ENCODE results near the gene ZDHHC13. TPM values are rescaled to one million over a fixed set of nuclear protein-coding genes. Genes with fewer than 3 reads are reported as not detected.

ZDHHC13 gene
- total RNA-seq, 1 donor from 2014 or later, result 23.4 TPM

DNA sequence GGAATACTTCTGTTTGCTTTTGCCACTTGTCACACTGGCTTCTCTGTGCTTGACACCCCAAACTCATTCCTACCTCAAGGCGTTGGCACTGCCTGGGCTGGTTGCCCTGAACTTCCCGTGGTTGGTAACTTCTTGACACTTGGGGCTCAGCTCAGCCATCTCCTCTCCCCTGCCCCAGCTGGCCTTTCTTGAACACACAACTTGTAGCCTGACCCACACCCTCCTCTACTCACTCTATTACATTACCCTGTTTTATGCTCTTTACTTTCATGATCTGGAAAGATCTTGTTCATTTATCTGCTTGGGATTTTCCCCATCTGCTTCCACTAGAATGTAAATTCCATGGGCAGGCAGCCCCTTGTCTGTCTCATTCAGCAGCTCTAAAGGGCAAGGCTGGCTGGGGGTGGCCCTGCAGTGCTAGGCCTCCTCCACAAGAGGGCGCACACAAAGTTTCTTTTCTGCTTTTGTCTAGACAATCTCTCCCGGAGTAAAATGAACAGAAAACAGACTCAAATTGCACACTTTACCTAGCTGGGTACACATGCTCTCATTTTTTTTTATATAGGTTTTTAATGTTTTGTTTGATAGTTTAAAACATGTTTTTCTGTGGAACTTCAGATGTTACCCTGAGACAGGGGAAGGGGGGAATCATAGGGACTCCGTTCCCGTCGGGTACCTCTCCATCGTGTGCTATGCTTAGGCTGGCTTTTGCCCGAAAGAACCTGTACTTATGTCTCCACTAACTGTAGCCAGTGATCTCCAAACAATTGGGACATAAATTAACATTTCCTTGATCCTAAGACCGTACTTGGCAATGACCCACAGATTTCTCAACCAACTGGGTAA is 40.0 kb upstream of the ZDHHC13 start:
- H3K4me1 Mint-ChIP-seq (ENCODE audit: low read depth), result peaks cover 11% of the 10 kb centered on the region
- H3K27me3 Mint-ChIP-seq, result peaks cover 6% of the 10 kb centered on the region

DNA sequence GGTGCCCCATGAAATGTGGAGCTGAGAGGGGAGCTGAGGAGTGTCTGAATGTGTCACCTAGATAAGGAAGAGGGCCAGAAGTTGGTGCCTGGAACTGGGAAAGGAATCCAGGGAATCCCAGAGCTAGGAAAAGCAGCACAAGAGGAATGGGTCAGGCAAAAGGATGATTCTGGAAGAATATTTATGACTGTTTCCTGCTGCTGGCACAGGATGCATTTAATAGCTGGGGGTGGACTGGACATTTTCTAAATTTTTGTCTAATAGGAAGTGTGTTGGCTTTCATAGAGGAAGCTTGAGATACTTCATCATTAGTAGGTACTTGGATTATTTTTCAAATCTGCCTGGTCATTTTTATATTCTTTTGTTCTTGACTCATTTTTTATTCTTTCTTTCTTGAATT is 39.0 kb upstream of the ZDHHC13 start:
- no peak overlapping the region for H3K27ac Mint-ChIP-seq
- H3K36me3 Mint-ChIP-seq (ENCODE audit: insufficient read depth), result no peaks in the 10 kb centered on the region
- H3K9me3 Mint-ChIP-seq (ENCODE audit: low read depth), result no peaks in the 10 kb centered on the region

More for the DNA sequence above, 40.0 kb upstream of the ZDHHC13 start:
- Mint-ChIP-seq H3K36me3 (ENCODE audit: insufficient read depth) (no peaks in the 10 kb centered on the region), H3K4me3 (ENCODE audit: low read depth) (no peak overlapping the region), H3K27ac (no peak overlapping the region), H3K9me3 (ENCODE audit: low read depth) (no peaks in the 10 kb centered on the region)
- peak; percentile 67 for DNase-seq (ENCODE audit: low spot score, unreplicated experiment)
- TF ChIP-seq, protein P1, sequence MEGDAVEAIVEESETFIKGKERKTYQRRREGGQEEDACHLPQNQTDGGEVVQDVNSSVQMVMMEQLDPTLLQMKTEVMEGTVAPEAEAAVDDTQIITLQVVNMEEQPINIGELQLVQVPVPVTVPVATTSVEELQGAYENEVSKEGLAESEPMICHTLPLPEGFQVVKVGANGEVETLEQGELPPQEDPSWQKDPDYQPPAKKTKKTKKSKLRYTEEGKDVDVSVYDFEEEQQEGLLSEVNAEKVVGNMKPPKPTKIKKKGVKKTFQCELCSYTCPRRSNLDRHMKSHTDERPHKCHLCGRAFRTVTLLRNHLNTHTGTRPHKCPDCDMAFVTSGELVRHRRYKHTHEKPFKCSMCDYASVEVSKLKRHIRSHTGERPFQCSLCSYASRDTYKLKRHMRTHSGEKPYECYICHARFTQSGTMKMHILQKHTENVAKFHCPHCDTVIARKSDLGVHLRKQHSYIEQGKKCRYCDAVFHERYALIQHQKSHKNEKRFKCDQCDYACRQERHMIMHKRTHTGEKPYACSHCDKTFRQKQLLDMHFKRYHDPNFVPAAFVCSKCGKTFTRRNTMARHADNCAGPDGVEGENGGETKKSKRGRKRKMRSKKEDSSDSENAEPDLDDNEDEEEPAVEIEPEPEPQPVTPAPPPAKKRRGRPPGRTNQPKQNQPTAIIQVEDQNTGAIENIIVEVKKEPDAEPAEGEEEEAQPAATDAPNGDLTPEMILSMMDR (IDR thresholded peaks at IDR 0.05; ENCODE audit: unreplicated experiment), result peak; percentile 98

DNA sequence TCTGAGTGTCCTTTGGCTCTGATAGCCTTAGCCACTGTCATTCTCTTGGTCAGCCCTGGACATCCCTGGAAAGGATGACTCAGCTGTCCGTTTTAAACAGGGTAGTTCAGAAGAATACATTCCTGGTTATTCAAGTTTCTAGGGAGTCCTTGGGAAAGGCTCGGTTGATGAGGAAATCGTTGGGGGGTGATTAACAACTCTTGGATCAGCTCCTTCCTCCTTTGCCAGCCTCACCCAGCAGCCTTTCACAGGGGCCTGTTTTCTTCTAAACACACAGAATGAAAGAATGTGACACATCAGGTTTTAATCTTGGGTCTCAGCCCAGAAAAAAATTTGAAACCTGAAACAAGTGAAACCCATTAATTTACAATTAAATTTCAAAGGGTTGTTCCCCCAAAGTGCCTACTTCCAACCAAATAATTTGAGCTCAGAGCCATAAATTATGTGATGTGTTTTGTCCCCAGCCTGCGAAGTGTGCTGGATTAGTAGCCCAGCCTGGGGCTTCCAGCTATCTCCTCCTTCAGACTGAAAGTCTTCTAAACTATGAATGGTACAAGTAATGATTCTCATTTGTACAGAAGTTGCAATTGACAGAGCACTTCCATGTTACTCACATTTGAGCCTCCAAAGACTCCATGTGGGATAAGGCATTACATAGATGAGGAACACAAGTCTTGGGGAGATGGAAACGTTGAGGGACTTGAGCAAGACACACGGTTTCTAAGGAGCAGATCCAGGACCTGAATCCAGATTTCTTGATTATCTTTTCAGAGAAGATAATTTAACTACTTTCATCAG is 37.1 kb upstream of the ZDHHC13 start:
- no peaks in the 10 kb centered on the region for H3K9me3 Mint-ChIP-seq (ENCODE audit: low read depth)
- no peaks in the 10 kb centered on the region for H3K4me1 Mint-ChIP-seq (ENCODE audit: low read depth)
- H3K27me3 Mint-ChIP-seq, result peaks cover 16% of the 10 kb centered on the region
- DNase-seq (ENCODE audit: low spot score, unreplicated experiment), result no peak
- no peaks in the 10 kb centered on the region for H3K36me3 Mint-ChIP-seq (ENCODE audit: insufficient read depth)
- no peak overlapping the region for H3K4me3 Mint-ChIP-seq (ENCODE audit: low read depth)
- TF ChIP-seq, protein P1 (IDR thresholded peaks at IDR 0.05; ENCODE audit: unreplicated experiment), result no peak
- no peak overlapping the region for H3K27ac Mint-ChIP-seq

More for the DNA sequence above, 39.0 kb upstream of the ZDHHC13 start:
- Mint-ChIP-seq H3K27me3 (peaks cover 6% of the 10 kb centered on the region), H3K4me3 (ENCODE audit: low read depth) (no peak overlapping the region), H3K4me1 (ENCODE audit: low read depth) (peaks cover 11% of the 10 kb centered on the region)
- TF ChIP-seq, protein P1 (IDR thresholded peaks at IDR 0.05; ENCODE audit: unreplicated experiment), result no peak
- no peak for DNase-seq (ENCODE audit: low spot score, unreplicated experiment)

DNA sequence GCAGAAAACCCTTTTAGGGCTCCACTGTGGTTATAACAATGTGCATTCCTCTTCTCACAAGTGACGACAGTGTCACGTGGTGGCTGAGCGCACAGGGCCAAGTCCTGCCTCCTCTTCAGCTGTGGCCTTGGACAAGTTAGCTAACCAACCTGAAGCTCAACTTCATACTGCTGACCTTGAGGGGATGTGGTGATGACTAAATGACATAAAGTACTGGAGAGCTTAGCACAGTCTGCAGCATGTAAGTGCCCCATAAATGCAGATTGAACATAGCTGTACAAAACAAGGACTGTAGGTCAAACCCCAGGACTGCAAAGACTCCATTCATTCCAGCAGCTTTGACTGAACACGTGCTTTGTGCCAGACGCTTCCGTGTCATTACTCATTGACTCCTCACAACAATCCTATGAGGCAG is 36.4 kb upstream of the ZDHHC13 start:
- no peak overlapping the region for H3K27ac Mint-ChIP-seq
- no peaks in the 10 kb centered on the region for H3K4me1 Mint-ChIP-seq (ENCODE audit: low read depth)
- TF ChIP-seq, protein P1 (IDR thresholded peaks at IDR 0.05; ENCODE audit: unreplicated experiment), result no peak
- DNase-seq (ENCODE audit: low spot score, unreplicated experiment), result no peak
- H3K27me3 Mint-ChIP-seq, result peaks cover 16% of the 10 kb centered on the region
- H3K4me3 Mint-ChIP-seq (ENCODE audit: low read depth), result no peak overlapping the region
- no peaks in the 10 kb centered on the region for H3K9me3 Mint-ChIP-seq (ENCODE audit: low read depth)
- no peaks in the 10 kb centered on the region for H3K36me3 Mint-ChIP-seq (ENCODE audit: insufficient read depth)

DNA sequence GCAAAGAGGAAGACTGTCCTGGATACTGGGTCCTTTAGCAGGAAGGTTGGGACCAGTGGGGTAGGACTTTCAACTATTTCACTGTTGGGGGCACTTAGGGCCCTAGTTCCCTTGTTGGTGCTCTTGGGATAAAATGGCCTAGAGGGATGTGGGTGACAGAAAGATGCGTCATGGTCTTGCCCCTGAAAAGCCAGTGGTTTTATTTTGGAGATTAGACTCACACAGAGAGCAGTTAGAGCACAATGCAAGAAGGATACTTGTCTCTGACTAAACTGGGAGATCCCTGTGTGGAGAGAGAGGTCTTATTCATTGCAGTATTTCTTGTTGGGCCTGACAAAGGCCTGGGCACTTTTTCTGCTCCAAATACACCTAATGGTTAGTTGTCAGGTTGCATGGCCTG is 33.8 kb upstream of the ZDHHC13 start:
- Mint-ChIP-seq H3K4me1 (ENCODE audit: low read depth) (no peaks in the 10 kb centered on the region), H3K9me3 (ENCODE audit: low read depth) (no peaks in the 10 kb centered on the region), H3K27me3 (peaks cover 13% of the 10 kb centered on the region), H3K27ac (no peak overlapping the region), H3K4me3 (ENCODE audit: low read depth) (no peak overlapping the region), H3K36me3 (ENCODE audit: insufficient read depth) (no peaks in the 10 kb centered on the region)
- DNase-seq (ENCODE audit: low spot score, unreplicated experiment), result no peak
- TF ChIP-seq, protein P1 (IDR thresholded peaks at IDR 0.05; ENCODE audit: unreplicated experiment), result no peak

Data from progenitor cell of endocrine pancreas (in vitro differentiated cells).